Astrocyte (in vitro differentiated cells and primary cell): ENCODE results near the gene RASAL1. TPM values are rescaled to one million over a fixed set of nuclear protein-coding genes. Genes with fewer than 3 reads are reported as not detected.

Experiments
- DNase-seq: peaks from one replicate; pipeline ENCODE4 v3.0.0-alpha.2; 2010; ENCODE audit warnings: low read depth
- FAIRE-seq: peaks from 2 replicates; lab custom pipeline; 2011; peaks lifted over from hg19 to GRCh38; lab: Jason Lieb, UNC
- H2AFZ ChIP-seq: 2 replicates; pipeline ENCODE4 v1.6.0; 2012; ENCODE audit warnings: low read depth, low read length, inconsistent platforms
- H3K27ac ChIP-seq: 2 replicates; pipeline ENCODE4 v1.5.1; 2011; ENCODE audit warnings: low read depth, low read length, inconsistent platforms
- H3K27me3 ChIP-seq: 2 replicates; pipeline ENCODE4 v1.6.0; 2011; ENCODE audit warnings: low read length, inconsistent platforms; ENCODE audit not compliant: insufficient read depth
- H3K36me3 ChIP-seq: 2 replicates; pipeline ENCODE4 v1.5.1; 2011; ENCODE audit warnings: low read length, inconsistent platforms; ENCODE audit not compliant: insufficient read depth
- H3K4me1 ChIP-seq: 2 replicates; pipeline ENCODE4 v1.5.1; 2011; ENCODE audit warnings: low read length, inconsistent platforms; ENCODE audit not compliant: insufficient read depth
- H3K4me2 ChIP-seq: 2 replicates; pipeline ENCODE4 v1.6.0; 2012; ENCODE audit warnings: low read length, inconsistent platforms
- H3K4me3 ChIP-seq: 2 replicates; pipeline ENCODE4 v1.5.1; 2011; ENCODE audit warnings: low read depth, mild to moderate bottlenecking, low read length, inconsistent platforms; ENCODE audit not compliant: insufficient read depth
- H3K79me2 ChIP-seq: 2 replicates; pipeline ENCODE4 v1.6.0; 2012; ENCODE audit warnings: mild to moderate bottlenecking, low read length, inconsistent platforms; ENCODE audit not compliant: insufficient read depth
- H3K9ac ChIP-seq: 2 replicates; pipeline ENCODE4 v1.6.0; 2012; ENCODE audit warnings: mild to moderate bottlenecking, low read length, inconsistent platforms
- H3K9me3 ChIP-seq: 2 replicates; pipeline ENCODE4 v1.5.1; 2012; ENCODE audit warnings: low read depth, mild to moderate bottlenecking, low read length, inconsistent platforms; ENCODE audit not compliant: insufficient read depth
- H4K20me1 ChIP-seq: 2 replicates; pipeline ENCODE4 v1.6.0; 2012; ENCODE audit warnings: low read length, inconsistent platforms; ENCODE audit not compliant: insufficient read depth
- H3K27ac Mint-ChIP-seq: one replicate; pipeline ENCODE4 v1.8.0; 2021; ENCODE audit warnings: mild to moderate bottlenecking, mixed read lengths; ENCODE audit not compliant: unreplicated experiment
- H3K27me3 Mint-ChIP-seq: one replicate; pipeline ENCODE4 v1.8.0; 2021; ENCODE audit warnings: low read depth, mixed read lengths; ENCODE audit not compliant: unreplicated experiment
- H3K36me3 Mint-ChIP-seq: one replicate; pipeline ENCODE4 v1.8.0; 2021; ENCODE audit warnings: low read depth, mixed read lengths; ENCODE audit not compliant: unreplicated experiment
- H3K4me1 Mint-ChIP-seq: one replicate; pipeline ENCODE4 v1.8.0; 2021; ENCODE audit warnings: low read depth, mixed read lengths; ENCODE audit not compliant: unreplicated experiment
- H3K4me3 Mint-ChIP-seq: one replicate; pipeline ENCODE4 v1.8.0; 2021; ENCODE audit warnings: mild to moderate bottlenecking, moderate library complexity, mixed read lengths; ENCODE audit not compliant: unreplicated experiment
- H3K9me3 Mint-ChIP-seq: one replicate; pipeline ENCODE4 v1.8.0; 2021; ENCODE audit warnings: mild to moderate bottlenecking, mixed read lengths; ENCODE audit not compliant: unreplicated experiment
- EZH2 ChIP-seq: IDR thresholded peaks from 2 replicates; pipeline ENCODE4 v1.6.1; 2012; ENCODE audit warnings: mild to moderate bottlenecking, low read length, inconsistent platforms; ENCODE audit not compliant: insufficient read depth
- total RNA-seq: library from RNA; stranded (reverse); gene quantifications from 2 replicates; pipeline ENCODE4 v1.2.1, GENCODE V29; 2021
- TF ChIP-seq, protein P1 (sequence below): IDR thresholded peaks from 2 replicates; pipeline ENCODE4 v1.5.1; 2011; ENCODE audit warnings: low read depth, mild to moderate bottlenecking, inconsistent platforms, low read length, moderate library complexity; ENCODE audit not compliant: insufficient read depth

RASAL1 gene
- total RNA-seq, 1 donor from 2014 or later, result 0.48 TPM

GRCh38 chr12:113082486-113083148 lies 52.9 kb downstream of the RASAL1 start:
- DNase-seq, result no peak
- Mint-ChIP-seq H3K27ac (no peak overlapping the region), H3K36me3 (peaks cover 6% of the 10 kb centered on the region), H3K27me3 (peaks cover 48% of the 10 kb centered on the region), H3K9me3 (no peaks in the 10 kb centered on the region), H3K4me3 (no peak overlapping the region), H3K4me1 (peaks cover 22% of the 10 kb centered on the region)
- H3K27me3 ChIP-seq, result no peaks in the 10 kb centered on the region
- H4K20me1 ChIP-seq, result no peaks in the 10 kb centered on the region
- FAIRE-seq, result no peak
- H3K27ac ChIP-seq, result no peak overlapping the region
- TF ChIP-seq, protein P1, sequence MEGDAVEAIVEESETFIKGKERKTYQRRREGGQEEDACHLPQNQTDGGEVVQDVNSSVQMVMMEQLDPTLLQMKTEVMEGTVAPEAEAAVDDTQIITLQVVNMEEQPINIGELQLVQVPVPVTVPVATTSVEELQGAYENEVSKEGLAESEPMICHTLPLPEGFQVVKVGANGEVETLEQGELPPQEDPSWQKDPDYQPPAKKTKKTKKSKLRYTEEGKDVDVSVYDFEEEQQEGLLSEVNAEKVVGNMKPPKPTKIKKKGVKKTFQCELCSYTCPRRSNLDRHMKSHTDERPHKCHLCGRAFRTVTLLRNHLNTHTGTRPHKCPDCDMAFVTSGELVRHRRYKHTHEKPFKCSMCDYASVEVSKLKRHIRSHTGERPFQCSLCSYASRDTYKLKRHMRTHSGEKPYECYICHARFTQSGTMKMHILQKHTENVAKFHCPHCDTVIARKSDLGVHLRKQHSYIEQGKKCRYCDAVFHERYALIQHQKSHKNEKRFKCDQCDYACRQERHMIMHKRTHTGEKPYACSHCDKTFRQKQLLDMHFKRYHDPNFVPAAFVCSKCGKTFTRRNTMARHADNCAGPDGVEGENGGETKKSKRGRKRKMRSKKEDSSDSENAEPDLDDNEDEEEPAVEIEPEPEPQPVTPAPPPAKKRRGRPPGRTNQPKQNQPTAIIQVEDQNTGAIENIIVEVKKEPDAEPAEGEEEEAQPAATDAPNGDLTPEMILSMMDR, result no peak
- no peak for TF ChIP-seq EZH2
- H3K4me2 ChIP-seq, result no peak overlapping the region
- H3K4me3 ChIP-seq, result no peak overlapping the region
- H3K9me3 ChIP-seq, result no peaks in the 10 kb centered on the region
- H3K36me3 ChIP-seq, result no peaks in the 10 kb centered on the region
- H3K4me1 ChIP-seq, result no peaks in the 10 kb centered on the region
- H2AFZ ChIP-seq, result no peak overlapping the region
- H3K9ac ChIP-seq, result no peak overlapping the region
- no peaks in the 10 kb centered on the region for H3K79me2 ChIP-seq

- Histone ChIP-seq H4K20me1 (no peaks in the 10 kb centered on the region), H2AFZ (no peak overlapping the region), H3K36me3 (no peaks in the 10 kb centered on the region), H3K79me2 (no peaks in the 10 kb centered on the region), H3K9ac (no peak overlapping the region), H3K9me3 (no peaks in the 10 kb centered on the region), H3K4me2 (no peak overlapping the region), H3K27me3 (no peaks in the 10 kb centered on the region), H3K27ac (no peak overlapping the region), H3K4me3 (no peak overlapping the region), H3K4me1 (no peaks in the 10 kb centered on the region)
- Mint-ChIP-seq H3K4me1 (peaks cover 18% of the 10 kb centered on the region), H3K4me3 (no peak overlapping the region), H3K27ac (no peak overlapping the region), H3K9me3 (no peaks in the 10 kb centered on the region), H3K27me3 (peaks cover 54% of the 10 kb centered on the region), H3K36me3 (peaks cover 6% of the 10 kb centered on the region)
- FAIRE-seq (no peak), DNase-seq (no peak)
- no peak for TF ChIP-seq EZH2
- TF ChIP-seq, protein P1, result no peak
These were observed 53.7 kb downstream of the RASAL1 start for GRCh38 chr12:113081873-113082272.

DNA sequence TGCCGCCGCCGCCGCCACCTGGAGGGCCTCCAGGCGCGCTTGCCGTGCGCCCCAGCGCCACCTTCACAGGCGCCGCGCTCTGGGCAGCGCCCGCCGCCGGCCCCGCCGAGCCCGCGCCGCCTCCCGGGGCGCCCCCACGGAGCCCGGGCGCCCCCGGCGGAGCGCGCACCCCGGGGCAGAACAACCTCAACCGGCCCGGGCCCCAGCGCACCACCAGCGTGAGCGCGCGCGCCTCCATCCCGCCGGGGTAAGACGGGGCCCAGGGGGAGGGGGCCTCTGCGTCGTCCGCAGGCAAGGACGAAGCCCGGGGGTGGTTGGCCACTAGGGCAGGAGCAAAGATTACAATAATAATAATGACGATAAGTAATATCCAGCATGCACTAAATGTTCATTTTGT lies 57.7 kb downstream of the RASAL1 start:
- Histone ChIP-seq H3K4me1 (no peaks in the 10 kb centered on the region), H3K9ac (no peak overlapping the region), H4K20me1 (no peaks in the 10 kb centered on the region), H3K4me3 (no peak overlapping the region), H3K36me3 (no peaks in the 10 kb centered on the region), H3K79me2 (no peaks in the 10 kb centered on the region), H3K27me3 (peaks cover 13% of the 10 kb centered on the region), H3K4me2 (no peak overlapping the region), H3K27ac (no peak overlapping the region), H2AFZ (no peak overlapping the region), H3K9me3 (no peaks in the 10 kb centered on the region)
- Mint-ChIP-seq H3K36me3 (peaks cover 7% of the 10 kb centered on the region), H3K27ac (no peak overlapping the region), H3K9me3 (no peaks in the 10 kb centered on the region), H3K27me3 (peaks cover 66% of the 10 kb centered on the region), H3K4me1 (peaks cover 7% of the 10 kb centered on the region), H3K4me3 (no peak overlapping the region)
- FAIRE-seq, result no peak
- no peak for DNase-seq
- TF ChIP-seq, protein P1, result no peak
